Epithelial cell of esophagus (primary cell): ENCODE data around the gene GLT6D1.

Experiments used
- DNase-seq: peaks from one replicate; pipeline ENCODE4 v3.0.0; 2010; ENCODE audit warnings: low read depth
- H3K4me3 ChIP-seq: 2 replicates; pipeline ENCODE4 v1.5.1; 2011; ENCODE audit warnings: mild to moderate bottlenecking, low read length, control low read depth
- CTCF ChIP-seq: IDR thresholded peaks from 2 replicates; pipeline ENCODE4 v1.5.1; 2011; ENCODE audit warnings: low read depth, mild to moderate bottlenecking, low read length, control low read depth, inconsistent platforms; ENCODE audit not compliant: insufficient read depth; ENCODE audit errors: missing control alignments

The GLT6D1 gene

DNA sequence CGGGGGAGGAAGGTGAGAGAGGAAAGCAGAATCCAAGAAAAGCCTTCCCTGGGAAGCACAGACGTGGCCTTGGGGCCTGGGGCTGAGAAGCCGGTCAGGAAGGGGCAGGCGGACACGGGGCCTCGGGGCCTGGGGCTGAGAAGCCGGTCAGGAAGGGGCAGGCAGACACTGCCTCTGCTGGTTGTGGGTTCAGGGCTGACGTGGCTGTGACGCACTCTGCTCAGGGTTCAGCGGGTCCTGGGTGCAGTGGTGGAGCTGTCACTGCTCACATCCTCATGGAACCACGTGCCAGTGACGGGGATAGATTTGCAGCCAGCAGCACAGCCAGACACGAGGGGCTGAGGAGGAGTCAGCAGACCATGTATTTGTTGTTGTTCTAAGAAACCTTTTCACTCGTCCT is 65.0 kb downstream of the GLT6D1 start:
- no peak overlapping the region for H3K4me3 ChIP-seq
- DNase-seq = no peak
- no peak for TF ChIP-seq CTCF
